Measurements from ENCODE around the gene ISCU.

- TF ChIP-seq JUN (IDR thresholded peaks at IDR 0.05; ENCODE audit: low read depth, low read length) (no peak), POLR2AphosphoS5 (IDR thresholded peaks at IDR 0.05; ENCODE audit: low read depth, low read length) (no peak), EZH2 (IDR thresholded peaks at IDR 0.05; ENCODE audit: low read depth, low read length, severe bottlenecking) (no peak), POLR2A (IDR thresholded peaks at IDR 0.05; ENCODE audit: control extremely low read depth in 1 of 2, low read depth in 2 of 2, low read length in 2 of 2) (no peak), CEBPB (IDR thresholded peaks at IDR 0.05; ENCODE audit: low read depth, low read length) (no peak), BRCA1 (IDR thresholded peaks at IDR 0.05; ENCODE audit: low read depth, low read length) (no peak)
- TF ChIP-seq, protein P1, sequence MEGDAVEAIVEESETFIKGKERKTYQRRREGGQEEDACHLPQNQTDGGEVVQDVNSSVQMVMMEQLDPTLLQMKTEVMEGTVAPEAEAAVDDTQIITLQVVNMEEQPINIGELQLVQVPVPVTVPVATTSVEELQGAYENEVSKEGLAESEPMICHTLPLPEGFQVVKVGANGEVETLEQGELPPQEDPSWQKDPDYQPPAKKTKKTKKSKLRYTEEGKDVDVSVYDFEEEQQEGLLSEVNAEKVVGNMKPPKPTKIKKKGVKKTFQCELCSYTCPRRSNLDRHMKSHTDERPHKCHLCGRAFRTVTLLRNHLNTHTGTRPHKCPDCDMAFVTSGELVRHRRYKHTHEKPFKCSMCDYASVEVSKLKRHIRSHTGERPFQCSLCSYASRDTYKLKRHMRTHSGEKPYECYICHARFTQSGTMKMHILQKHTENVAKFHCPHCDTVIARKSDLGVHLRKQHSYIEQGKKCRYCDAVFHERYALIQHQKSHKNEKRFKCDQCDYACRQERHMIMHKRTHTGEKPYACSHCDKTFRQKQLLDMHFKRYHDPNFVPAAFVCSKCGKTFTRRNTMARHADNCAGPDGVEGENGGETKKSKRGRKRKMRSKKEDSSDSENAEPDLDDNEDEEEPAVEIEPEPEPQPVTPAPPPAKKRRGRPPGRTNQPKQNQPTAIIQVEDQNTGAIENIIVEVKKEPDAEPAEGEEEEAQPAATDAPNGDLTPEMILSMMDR (IDR thresholded peaks at IDR 0.05; ENCODE audit: control extremely low read depth in 1 of 3, insufficient read depth in 1 of 3, low read depth in 1 of 3, low read length in 3 of 3), result no peak
- TF ChIP-seq, protein P2, sequence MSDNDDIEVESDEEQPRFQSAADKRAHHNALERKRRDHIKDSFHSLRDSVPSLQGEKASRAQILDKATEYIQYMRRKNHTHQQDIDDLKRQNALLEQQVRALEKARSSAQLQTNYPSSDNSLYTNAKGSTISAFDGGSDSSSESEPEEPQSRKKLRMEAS (IDR thresholded peaks at IDR 0.05), result no peak
Measured at GRCh38 chr12:108594323-108594903, 32.0 kb downstream of the ISCU start.

All from H1 (cell line).